ENCODE data around the gene TMEM40. TPM values are rescaled to one million over a fixed set of nuclear protein-coding genes. Genes with fewer than 3 reads are reported as not detected.

Gene TMEM40
- total RNA-seq, 1 donor from 2014 or later, result not detected

DNA sequence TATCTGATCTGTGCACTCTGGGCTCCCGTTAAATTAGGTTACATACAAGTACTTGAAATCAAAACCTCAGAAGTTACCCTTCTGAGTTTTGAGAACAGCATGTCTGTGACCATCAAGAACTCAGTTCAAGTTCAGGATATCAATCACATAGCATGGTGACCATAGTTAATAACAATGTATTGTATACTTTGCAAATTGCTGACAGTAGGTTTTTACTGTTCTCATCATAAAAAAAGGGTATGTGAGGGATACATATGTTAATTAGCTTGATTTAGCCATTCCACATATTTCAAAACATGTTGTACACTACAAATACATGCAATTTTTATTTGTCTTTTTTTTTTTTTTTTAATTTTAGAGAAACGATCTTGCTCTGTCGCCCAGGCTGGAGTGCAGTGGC, 25.5 kb downstream of the TMEM40 start:
- H3K27me3 Mint-ChIP-seq, result no peaks in the 10 kb centered on the region
- no peak for DNase-seq (ENCODE audit: low spot score, unreplicated experiment)
- H3K4me1 Mint-ChIP-seq (ENCODE audit: low read depth), result peaks cover 9% of the 10 kb centered on the region
- no peaks in the 10 kb centered on the region for H3K9me3 Mint-ChIP-seq (ENCODE audit: low read depth)
- H3K4me3 Mint-ChIP-seq (ENCODE audit: low read depth), result no peak overlapping the region
- H3K27ac Mint-ChIP-seq, result no peak overlapping the region
- TF ChIP-seq, protein P1, sequence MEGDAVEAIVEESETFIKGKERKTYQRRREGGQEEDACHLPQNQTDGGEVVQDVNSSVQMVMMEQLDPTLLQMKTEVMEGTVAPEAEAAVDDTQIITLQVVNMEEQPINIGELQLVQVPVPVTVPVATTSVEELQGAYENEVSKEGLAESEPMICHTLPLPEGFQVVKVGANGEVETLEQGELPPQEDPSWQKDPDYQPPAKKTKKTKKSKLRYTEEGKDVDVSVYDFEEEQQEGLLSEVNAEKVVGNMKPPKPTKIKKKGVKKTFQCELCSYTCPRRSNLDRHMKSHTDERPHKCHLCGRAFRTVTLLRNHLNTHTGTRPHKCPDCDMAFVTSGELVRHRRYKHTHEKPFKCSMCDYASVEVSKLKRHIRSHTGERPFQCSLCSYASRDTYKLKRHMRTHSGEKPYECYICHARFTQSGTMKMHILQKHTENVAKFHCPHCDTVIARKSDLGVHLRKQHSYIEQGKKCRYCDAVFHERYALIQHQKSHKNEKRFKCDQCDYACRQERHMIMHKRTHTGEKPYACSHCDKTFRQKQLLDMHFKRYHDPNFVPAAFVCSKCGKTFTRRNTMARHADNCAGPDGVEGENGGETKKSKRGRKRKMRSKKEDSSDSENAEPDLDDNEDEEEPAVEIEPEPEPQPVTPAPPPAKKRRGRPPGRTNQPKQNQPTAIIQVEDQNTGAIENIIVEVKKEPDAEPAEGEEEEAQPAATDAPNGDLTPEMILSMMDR (IDR thresholded peaks at IDR 0.05; ENCODE audit: unreplicated experiment), result no peak
- no peaks in the 10 kb centered on the region for H3K36me3 Mint-ChIP-seq (ENCODE audit: insufficient read depth)

DNA sequence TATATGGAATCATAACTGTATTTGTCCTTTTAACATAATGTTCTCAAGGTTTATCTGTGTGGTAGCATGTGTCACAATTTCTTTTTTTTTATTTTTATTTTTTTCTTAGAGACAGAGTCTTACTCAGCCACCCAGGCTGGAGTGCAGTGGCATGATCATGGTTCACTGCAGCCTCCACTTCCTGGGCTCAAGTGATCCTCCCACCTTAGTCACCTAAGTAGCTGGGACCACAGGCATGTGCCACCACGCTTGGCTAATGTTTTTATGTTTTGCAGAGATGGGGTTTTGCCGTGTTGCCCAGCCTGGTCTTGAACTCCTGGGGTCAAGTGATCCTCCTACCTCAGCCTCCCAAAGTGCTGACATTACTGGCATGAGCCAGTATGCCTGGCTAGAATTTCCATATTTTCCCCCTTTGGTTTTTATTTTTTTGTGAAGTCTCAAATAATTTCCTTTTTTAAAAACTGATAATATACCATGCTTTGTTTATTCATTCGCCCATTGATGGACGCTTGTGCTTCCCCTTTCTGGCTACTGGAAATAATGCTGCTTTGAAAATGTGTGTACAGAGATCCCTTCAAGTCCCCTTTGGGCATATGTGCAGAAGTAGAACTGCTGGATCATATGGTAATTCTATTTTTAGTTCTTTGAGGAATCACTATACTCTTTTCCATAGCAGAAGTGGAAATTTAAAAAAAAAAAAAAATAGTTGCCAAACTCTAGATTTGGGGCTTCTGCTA, 28.4 kb downstream of the TMEM40 start:
- TF ChIP-seq, protein P1 (IDR thresholded peaks at IDR 0.05; ENCODE audit: unreplicated experiment), result no peak
- DNase-seq (ENCODE audit: low spot score, unreplicated experiment), result no peak
- Mint-ChIP-seq H3K4me3 (ENCODE audit: low read depth) (no peak overlapping the region), H3K27me3 (no peaks in the 10 kb centered on the region), H3K4me1 (ENCODE audit: low read depth) (peaks cover 16% of the 10 kb centered on the region), H3K27ac (no peak overlapping the region), H3K36me3 (ENCODE audit: insufficient read depth) (no peaks in the 10 kb centered on the region), H3K9me3 (ENCODE audit: low read depth) (no peaks in the 10 kb centered on the region)

DNA sequence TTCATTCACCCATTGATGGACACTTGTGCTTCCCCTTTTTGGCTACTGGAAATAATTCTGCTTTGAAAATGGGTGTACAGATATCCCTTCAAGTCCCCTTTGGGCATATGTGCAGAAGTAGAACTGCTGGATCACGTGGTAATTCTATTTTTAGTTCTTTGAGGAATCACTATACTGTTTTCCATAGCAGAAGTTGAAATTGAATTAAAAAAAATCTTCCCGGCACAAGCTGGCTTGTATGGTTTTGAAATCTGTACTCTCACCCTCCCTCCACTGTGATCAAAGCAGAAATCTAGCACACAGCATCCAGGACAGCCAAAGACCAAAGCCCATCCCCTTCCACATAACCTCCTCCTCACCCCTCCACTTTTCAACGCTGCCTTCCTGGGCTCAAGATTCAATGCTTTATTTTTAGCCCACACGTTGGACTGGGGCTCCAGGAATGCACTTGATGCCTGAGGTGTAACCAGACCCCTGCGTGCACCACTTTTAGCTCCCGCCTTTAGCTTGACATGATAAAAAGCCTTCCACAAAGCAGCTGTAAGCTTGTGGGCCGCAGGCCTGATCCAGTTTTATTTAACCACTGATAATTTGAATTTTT, 29.9 kb downstream of the TMEM40 start:
- H3K4me3 Mint-ChIP-seq (ENCODE audit: low read depth), result no peak overlapping the region
- no peak for DNase-seq (ENCODE audit: low spot score, unreplicated experiment)
- H3K4me1 Mint-ChIP-seq (ENCODE audit: low read depth), result peaks cover 16% of the 10 kb centered on the region
- TF ChIP-seq, protein P1 (IDR thresholded peaks at IDR 0.05; ENCODE audit: unreplicated experiment), result no peak
- H3K9me3 Mint-ChIP-seq (ENCODE audit: low read depth), result no peaks in the 10 kb centered on the region
- H3K27ac Mint-ChIP-seq, result peak overlapping the region; percentile 55
- H3K27me3 Mint-ChIP-seq, result no peaks in the 10 kb centered on the region
- no peaks in the 10 kb centered on the region for H3K36me3 Mint-ChIP-seq (ENCODE audit: insufficient read depth)

DNA sequence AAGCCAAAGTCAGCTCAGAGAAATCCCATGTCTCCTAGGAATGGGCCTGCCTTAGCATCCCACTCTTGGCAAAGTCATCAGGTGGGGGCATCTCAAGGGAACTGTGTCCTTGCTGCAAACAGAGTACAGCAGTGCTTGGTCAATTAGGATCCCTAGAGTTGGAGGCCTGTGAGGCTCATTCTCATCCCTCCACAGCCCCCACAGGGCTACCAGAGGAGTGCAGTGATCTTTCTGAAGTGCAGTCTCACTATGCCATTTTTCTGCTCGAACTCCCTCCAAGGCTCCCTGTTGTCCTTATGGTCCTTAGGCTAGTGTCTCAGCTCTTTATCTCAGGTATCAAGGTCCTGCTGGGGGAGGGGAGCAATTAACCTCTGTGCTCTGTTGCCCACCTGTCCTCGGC, 31.1 kb downstream of the TMEM40 start:
- Mint-ChIP-seq H3K9me3 (ENCODE audit: low read depth) (no peaks in the 10 kb centered on the region), H3K27ac (no peak overlapping the region), H3K27me3 (no peaks in the 10 kb centered on the region), H3K4me1 (ENCODE audit: low read depth) (peaks cover 16% of the 10 kb centered on the region), H3K4me3 (ENCODE audit: low read depth) (no peak overlapping the region), H3K36me3 (ENCODE audit: insufficient read depth) (no peaks in the 10 kb centered on the region)
- TF ChIP-seq, protein P1 (IDR thresholded peaks at IDR 0.05; ENCODE audit: unreplicated experiment), result no peak
- no peak for DNase-seq (ENCODE audit: low spot score, unreplicated experiment)

DNA sequence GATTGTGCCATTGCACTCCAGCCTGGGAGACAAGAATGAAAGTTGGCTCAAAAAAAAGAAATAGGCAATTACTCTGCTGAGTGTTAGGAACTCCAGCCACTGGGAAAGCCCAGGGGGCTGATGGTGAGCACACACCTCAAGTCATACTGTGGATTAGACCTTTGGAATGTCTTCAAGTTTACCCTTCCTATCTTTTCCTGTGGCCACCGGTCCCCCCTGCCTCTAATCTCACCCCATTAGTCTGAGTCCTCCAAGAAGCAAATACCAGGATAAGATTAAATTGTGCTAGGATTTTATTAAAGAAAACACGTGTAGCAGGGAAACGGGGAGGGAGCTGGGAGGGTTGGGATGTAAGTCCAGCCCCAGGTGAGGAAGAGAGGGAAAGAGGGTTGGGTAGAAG, 31.6 kb downstream of the TMEM40 start:
- TF ChIP-seq, protein P1 (IDR thresholded peaks at IDR 0.05; ENCODE audit: unreplicated experiment), result no peak
- H3K9me3 Mint-ChIP-seq (ENCODE audit: low read depth), result no peaks in the 10 kb centered on the region
- H3K27me3 Mint-ChIP-seq, result no peaks in the 10 kb centered on the region
- H3K36me3 Mint-ChIP-seq (ENCODE audit: insufficient read depth), result no peaks in the 10 kb centered on the region
- H3K27ac Mint-ChIP-seq, result peak overlapping the region; percentile 81
- DNase-seq (ENCODE audit: low spot score, unreplicated experiment), result no peak
- no peak overlapping the region for H3K4me3 Mint-ChIP-seq (ENCODE audit: low read depth)
- H3K4me1 Mint-ChIP-seq (ENCODE audit: low read depth), result peaks cover 16% of the 10 kb centered on the region
